Ammon's horn (tissue), 1 donor: ENCODE data around the gene GPHN.

Experiments used
- DNase-seq: peaks from one replicate; pipeline ENCODE4 v3.0.0-alpha.2; 2016; ENCODE audit warnings: low spot score

Gene GPHN

DNA sequence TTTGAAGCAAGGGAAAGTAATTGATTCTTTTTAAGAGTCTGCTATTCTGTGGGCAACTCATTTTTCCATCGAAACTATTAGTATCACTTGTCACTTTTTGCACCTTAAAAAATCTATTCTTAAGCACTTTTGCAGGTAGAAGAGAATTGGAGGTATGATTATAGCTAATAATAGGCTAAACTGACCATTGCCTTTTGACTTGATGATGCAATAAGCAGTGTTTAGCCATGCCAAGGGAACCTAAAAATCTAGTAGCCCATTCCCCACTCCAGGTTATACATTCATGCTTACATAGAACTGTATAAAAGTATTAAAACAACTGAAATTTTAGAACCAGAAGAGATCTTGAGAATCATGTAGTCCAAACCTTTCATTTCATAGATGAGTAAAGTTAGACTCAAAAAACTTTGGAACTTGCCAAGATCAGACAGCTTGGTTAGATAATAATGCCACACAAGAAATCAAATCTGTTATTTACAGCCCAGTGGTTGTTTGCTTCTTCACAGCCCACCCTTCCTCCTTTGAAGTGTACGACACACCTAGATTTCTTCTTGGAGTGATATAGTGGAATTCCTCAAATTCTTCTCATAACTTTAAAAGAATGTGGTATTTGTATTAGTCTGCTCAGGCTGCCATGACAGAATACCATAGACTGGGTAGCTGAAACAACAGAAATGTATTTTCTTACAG is 659.6 kb downstream of the GPHN start:
- DNase-seq = no peak

DNA sequence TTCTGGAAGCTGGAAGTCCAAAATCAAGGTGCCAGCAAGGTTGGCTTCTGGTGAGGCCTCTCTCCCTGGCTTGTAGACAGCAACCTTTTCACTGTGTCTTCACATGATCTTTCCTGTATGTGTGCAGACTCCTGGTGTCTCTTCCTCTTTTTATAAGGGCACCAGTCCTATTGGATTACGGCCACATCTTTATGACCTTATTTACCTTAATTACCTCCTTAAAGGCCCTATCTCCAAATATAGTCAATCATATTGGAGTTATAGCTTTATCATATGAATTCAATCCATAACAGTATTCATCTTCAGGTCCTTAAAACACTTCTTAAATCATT is 660.1 kb downstream of the GPHN start:
- DNase-seq = no peak

DNA sequence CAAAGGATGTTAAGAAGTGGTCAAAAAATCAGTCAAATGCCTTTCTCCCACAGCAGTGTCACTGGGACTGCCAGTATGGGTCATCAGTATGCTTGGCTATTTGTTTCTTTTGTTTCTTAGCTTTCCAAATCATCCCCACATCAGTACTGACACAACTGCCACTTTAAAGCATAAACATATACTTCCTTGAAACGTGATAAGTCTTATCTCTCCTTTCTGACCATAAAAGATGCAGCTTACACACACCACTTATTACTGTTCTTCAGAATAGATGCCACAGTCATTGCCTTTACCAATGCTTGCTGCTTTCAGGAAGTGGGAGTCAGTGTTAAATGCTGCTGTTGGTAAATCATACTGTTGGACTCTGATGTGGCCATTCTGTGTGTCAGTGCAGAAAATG is 662.7 kb downstream of the GPHN start:
- no peak for DNase-seq

GRCh38 chr14:67172056-67172455 is 664.1 kb downstream of the GPHN start:
- DNase-seq = no peak

DNA sequence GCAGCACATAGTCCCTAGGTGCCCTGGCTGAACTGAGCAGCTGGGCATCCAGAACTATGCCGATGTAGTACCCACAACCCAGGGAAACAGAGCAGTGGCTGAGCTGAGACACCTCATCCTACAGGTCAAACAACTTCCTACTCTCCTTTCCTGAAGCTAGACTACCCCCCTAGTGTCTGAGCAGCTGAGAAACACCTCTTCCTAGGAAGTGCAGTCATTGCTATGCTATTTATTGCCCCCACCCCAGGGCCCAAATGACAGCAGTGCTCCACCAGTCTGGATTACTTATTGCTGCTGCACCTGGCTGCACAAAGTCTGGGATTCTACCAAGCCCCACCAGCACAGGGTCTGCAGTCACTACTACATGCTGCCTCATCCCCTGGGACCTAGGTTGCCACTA is 664.6 kb downstream of the GPHN start:
- no peak for DNase-seq

DNA sequence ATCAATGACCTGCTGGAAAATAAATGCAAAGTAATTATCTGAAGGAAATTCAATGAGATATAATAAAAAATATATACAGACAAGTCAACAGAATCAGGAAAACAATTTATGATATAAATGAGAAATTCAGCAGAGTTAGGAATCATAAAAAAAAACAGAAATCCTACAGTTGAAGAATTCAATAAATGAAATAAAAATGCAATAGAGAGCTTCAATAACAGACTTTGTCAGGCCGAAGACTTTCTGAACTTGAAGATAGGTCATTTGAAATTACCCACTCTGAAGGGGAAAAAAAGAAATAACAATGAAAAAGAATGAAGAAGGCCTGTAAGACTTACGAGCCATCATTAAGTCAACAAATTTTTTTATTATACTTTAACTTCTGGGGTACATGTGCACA is 665.8 kb downstream of the GPHN start:
- DNase-seq = no peak

GRCh38 chr14:67186172-67186768 is 678.3 kb downstream of the GPHN start:
- DNase-seq = no peak

DNA sequence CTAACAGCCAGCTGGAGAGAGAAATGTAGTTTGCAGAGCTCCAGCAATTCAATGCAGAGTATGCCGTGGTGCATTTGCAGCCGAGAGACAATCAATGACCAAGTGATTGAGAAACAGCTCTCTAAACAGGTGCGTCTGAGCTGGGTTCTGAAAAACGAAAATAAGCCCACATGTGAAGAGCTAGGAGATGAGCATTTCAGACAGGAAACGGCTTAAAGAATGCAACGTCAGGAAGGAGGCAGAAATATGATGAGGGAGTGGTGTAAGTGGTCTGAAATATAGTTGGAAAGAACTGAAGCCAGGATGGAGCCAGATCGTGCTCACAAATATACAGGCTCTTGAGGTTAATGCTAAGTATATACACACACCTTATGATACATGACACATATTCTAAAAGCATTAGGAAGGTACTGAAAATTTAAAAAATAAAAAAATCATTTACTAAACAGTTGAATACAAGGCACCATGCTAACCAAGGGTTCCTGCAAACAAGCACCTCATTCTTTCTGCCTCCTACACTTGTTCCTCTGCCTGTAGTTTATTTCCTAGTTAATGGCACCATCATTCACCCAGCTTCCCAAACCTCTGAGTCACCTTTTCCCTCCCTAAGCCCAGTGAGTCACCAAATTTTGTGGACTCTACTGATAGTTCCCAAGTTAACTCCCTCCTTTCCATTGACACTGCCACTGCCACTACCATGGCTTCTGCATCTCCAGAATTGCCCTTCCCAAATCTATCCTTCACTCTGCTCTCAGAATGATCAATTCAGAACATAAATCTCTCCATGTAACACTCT is 679.0 kb downstream of the GPHN start:
- no peak for DNase-seq

DNA sequence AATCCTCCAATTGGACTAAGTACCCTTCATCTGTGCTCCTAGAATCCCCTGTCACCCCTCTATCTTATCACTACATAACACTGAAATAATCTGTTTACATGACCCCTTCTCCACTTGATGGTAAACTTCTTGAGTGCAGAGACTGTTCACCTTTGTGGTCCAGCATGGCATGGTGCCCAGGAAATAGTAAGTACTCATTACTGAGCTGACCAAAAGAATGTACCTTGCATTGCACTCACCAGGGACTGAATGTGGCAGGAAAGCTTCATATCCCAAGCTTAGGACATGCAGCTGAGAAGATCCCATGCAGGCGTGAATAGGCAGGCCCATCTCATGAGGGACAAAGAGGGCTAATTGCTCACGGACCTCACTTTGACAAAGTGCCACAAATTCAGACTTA is 679.9 kb downstream of the GPHN start:
- no peak for DNase-seq

GRCh38 chr14:67188326-67188725 is 680.4 kb downstream of the GPHN start:
- DNase-seq = no peak

DNA sequence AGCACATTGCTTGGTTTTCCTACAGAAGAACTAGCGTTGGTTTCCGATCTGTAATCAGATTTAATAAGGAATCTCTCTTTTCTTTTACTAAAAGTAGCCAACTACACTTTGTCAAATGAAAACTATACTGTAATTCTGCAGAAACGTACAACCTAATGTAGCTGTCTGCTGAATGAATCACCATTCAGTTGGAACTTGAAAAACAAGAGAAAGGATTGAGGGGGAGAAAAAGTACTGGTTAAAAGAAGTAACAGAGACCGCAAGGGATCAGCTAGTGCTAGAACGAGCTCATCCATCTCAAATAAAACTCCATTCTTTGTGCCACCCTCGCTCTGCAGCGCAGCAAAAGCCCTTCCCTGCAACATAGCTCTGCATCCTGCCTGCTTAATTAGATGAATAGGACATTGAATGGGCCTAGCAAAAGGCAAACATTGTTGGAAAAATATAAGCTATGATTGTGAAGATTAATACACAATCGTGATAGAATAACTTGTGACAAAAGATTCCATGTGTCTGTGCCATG is 683.9 kb downstream of the GPHN start:
- peak; percentile 26 for DNase-seq

DNA sequence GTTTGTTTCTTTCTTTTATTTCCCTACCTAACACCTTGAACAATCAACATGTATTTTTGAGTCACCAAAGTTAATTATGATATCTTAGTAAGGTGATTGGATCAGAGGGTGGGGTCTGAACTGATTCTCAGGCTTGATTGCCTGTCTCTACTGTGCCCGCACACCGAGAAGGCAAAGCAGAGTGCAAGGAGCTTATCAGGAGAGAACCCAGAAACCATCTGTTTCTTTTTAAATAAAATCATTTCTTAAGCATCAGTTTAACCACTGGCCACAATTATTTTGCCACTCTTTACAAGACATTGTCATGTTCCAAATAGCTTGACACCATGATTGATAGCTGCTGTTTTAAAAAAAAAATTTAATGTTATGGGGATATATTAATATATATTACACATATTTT is 684.4 kb downstream of the GPHN start:
- no peak for DNase-seq

DNA sequence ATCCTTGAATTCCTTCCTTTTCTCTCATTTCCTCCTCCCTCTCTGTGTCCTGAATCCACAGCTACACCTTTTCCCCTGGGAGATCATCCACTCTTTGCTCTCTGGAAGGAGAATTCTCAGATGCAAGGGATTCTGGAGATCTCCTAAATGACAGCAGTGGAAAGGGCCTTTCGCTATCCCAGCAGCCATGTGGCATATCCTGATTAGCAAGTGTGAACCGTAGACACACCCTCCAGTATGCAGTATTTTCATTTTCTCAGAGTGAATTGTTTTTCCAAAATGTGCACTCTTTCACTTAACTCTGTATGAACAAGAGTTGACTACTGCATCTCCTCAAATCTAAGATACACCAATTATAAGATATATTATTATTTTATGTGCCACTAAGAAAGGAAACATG is 687.3 kb downstream of the GPHN start:
- DNase-seq = no peak

DNA sequence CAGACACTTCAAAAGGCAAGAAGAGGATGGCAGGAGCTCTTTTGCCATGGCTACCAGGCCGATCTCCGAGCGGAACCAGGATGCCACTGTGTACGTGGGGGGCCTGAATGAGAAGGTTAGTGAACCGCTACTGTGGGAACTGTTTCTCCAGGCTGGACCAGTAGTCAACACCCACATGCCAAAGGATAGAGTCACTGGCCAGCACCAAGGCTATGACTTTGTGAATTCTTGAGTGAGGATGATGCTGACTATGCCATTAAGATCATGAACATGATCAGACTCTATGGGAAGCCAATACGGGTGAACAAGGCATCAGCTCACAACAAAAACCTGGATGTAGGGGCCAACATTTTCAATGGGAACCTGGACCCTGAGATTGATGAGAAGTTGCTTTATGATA is 691.1 kb downstream of the GPHN start:
- DNase-seq = no peak

- peak; percentile 28 for DNase-seq
Observed at GRCh38 chr14:67207810-67208209, 699.9 kb downstream of the GPHN start.

DNA sequence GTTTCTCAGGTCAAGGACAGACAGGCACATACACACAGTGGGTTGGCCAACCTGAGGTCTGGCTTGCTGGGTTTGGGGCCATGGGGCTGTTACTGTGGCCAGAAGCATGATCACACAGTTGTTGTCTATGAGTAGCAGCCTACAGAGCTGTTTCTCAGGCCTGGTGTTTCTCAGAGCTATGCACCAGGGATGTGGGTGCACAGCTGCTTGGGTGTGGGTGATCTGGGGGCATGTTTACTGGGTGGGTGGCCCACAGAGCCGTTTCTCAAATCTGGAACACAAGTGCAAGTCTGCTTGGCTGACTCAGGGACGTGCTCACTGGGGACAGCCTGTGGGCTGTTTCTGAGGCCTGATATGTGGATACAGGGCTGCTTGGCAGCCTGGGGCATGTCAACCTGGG is 710.2 kb downstream of the GPHN start:
- no peak for DNase-seq

GRCh38 chr14:67221248-67221981 is 713.5 kb downstream of the GPHN start:
- no peak for DNase-seq

DNA sequence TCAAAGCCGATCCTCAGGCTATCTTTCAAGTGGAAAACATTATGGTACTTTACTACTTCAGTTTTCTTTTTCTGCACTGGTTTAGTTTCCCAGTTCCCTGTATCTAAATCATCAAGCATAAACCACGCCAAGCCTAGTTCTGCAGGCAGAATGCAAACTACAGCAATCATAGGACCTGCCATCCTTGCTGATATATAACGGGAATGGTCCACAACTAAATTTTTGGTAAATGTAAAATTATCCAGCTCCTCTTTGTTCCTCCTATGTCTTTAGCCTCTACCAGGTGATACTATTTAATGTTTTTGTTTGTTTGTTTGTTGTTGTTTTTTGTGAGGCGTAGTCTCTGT is 714.0 kb downstream of the GPHN start:
- no peak for DNase-seq

GRCh38 chr14:67225523-67225922 is 717.6 kb downstream of the GPHN start:
- no peak for DNase-seq

DNA sequence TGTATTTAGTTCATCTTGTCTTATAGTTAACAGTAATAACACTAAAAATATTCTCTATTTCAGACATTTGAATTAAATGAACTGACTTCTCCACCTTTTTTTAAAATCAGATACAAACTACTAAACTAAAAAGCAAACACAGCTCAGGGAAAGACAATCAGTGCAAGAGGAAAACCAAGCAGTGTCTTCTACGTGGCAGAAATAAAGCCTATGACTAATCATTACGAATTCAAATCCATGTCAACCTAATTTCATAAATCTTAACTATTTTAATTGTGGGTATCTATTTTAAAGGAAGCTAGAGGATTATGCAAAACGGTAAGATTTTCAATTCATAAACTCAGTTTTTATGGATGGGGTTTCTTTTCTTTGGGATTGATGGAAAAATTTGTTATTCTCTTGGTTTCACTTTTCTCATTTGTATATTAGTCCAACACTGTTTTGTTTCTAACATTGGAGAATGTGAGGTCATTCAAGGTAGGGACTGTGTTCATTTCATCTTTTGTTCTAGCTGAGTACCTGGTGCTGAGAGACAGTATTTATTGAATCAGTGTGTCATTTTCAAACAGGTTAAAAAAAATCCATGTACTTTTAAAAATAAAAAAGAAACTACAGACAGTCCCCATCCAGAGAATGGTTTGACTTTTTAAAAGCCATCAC is 720.5 kb downstream of the GPHN start:
- DNase-seq = no peak
